HG02759 (cell line): ENCODE measurements around the gene LRRC8D.

Experiments
- ATAC-seq: cut with Tn5 transposase; IDR thresholded peaks from one replicate; pipeline ENCODE4 v1.9.1; 2021; ENCODE audit warnings: mild to moderate bottlenecking, moderate library complexity; ENCODE audit not compliant: unreplicated experiment

LRRC8D gene

GRCh38 chr1:89865498-89866382 lies 44.9 kb downstream of the LRRC8D start:
- ATAC-seq, result no peak

DNA sequence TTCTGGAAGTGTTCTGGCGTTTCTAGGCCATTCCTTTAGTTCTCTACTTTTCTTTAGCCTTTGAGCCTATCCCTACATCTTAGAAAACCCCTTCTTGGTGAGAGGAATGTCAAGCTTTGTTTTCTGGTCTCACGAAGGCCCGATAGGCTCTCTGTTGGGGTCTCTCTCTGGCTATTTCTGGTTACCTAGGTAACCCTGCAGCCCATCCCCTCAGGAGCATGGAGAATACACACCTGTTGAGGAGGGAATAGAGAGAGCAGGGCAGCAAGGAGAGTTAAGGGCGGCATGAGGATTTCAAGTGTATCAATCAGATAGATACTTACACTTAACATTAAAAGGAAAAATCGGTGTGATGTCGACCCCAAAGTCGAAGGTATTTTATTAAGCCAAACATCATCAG lies 45.7 kb downstream of the LRRC8D start:
- ATAC-seq, result no peak

DNA sequence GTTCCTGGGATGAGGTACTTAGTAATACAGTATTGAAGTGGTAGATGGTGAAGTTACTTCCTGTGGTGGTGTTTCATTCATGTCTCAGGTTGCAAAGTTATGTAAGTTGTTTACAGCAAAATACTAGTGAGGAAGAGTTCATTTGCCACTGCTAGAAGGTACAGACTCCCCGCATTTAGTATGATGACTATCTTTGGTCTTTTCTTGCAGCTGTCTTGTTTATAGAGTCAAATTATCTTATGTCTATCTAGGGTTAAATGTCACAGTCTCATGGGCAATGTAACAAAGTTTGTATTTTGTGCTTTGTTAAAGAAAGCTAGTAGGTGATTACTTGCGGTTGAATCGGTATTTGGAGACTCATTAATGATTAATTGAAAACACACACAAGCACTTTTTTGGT lies 50.2 kb downstream of the LRRC8D start:
- no peak for ATAC-seq

DNA sequence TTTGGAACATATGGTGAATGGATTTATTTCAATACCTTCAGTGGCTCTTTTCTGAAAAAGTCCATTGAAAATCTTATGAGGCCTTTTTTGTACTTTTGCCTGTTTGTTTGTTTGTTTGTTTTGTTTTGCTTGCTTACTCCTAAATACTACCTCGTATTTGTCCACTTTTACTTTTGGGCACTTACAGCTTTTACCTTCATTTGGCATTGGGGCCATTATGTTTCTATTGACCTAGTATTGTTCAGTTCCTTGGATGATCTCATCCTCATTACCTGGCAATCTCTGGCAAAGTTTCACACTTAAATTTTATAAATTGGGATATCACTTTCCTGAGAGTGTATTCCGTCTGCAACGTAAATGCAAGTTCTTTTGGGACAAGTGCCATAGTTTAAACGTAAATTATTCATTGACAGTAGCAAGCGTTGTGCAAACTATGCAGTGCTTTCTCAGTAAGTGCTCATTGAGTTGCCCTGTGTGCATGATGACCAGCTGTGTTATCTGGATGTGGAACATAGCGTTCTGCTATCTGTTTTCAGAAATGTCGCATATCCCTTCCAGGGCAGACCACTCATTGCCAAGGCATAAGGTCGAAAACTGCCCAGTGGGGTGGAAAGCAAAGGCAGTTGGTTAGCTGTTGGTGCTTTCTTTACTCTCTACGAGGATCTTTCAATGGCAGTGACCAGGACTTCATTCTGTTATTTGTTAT lies 51.1 kb downstream of the LRRC8D start:
- no peak for ATAC-seq

DNA sequence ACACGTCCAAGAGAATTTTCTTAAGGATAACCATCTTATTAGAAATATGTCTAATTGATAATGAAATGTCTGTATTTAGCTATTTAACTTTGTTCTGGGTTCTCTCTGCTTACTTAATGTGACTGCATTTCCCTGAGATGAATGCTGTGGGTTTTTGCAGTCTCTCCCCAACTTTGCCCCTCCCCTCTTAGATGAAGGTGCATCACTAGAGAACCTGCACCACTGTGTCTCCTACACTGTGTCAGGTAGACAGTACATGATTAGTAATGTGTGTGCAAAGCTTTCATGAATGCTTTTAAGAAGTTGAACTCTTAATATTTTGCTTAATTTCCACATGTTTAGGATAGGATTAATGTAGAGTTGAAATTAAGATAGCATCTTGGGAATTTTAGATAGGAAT lies 51.7 kb downstream of the LRRC8D start:
- ATAC-seq, result no peak

GRCh38 chr1:89873288-89873687 lies 52.5 kb downstream of the LRRC8D start:
- ATAC-seq, result no peak

- no peak for ATAC-seq
Observed at GRCh38 chr1:89873770-89874169, 52.9 kb downstream of the LRRC8D start.

DNA sequence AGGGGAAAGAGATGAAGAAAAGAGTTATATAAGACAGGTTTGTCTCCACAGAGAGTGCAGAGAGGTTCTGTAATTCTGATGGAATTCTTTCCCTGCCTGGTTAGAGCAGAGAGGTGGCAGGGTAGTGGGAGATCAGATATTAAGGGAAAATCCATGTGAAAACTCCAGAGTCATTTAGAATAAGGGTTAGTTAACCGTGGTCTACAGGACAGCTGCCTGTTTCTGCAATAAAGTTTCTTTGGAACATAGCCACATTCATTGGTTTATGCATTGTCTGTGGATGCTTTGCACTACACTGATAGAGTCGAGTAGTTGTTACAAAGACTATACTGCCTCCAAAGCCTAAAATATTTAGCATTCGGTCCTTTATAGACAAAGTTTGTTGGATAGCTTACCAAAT lies 55.6 kb downstream of the LRRC8D start:
- no peak for ATAC-seq

GRCh38 chr1:89877756-89878155 lies 56.9 kb downstream of the LRRC8D start:
- no peak for ATAC-seq

- ATAC-seq, result no peak
Observed at GRCh38 chr1:89878256-89878655, 57.4 kb downstream of the LRRC8D start.

DNA sequence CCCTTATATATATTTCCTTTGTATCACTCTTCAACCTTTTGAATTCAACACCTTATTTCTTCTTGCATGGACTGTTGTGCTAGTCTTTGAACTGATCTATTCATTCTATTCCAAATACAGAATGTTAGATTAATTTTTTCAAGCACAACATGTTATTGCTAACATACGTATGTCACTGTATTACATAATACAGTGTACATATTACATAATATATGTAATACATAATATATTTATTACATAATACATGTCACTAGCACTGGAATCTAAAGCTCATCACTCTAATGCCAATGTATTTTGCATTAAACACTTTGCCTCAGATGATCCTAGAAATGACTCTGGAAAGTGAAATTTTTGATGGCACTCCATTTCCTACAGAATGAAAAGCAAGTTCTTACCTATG lies 59.8 kb downstream of the LRRC8D start:
- ATAC-seq, result no peak

DNA sequence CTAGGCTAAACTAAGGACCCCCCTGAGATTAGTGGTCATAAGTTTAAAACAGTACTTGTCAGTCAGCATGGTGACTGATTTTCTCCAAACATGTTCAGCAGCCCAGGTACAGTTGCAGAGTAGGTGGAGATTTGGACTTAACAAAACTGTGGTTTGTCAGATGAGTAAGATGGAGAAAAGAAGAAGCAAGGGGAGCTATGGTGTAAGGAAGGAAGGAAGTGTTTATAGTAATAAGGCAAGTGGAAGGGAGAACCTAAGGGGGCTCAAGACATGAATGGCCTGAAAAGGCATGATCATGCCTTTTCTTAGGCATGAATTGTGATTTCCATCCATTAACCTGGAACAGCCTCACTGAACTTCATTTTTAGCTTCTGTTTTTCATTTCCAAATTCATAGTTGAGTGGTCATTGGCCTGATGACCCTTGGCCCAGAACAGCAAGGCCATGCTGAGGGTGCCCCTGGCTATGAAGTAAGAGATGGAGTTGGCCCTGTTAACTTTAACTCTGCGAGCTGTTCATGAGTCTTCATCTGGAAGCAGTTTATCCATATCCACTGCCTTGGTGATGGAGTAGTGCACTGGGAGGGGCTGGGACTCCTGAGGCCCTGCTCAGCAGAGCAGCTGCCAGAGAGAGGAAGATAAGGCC lies 60.7 kb downstream of the LRRC8D start:
- no peak for ATAC-seq

DNA sequence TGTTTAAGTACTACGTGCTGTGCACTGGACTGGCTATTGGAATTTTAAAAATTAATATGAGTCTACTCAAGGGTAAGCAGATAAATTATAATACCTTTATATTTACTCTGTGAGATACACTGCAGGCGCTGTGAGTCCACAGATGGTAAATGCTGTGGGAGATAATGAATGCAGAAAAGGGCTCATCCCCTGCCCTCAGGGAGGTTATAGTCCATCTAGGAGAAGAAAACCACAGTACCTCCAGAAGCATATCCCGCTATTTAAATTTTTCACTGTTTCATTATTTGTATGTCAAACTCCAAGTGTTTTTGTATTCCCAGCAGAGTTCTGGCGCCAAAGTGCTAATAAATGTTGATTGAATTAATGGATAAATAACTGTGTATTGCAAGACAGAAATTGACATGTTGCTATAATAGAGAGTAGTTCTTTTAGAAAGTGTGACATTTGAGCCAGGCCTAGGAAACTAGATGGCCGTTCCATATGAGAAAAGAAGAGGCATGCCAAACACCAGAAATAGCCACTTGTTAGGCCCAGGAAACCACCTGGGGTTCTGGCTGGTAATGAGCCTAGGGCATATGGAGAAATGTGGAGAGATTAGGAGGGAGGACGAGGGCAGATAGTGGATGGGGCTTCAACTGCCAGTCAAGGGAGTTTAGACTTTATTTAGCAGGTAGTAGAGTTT lies 61.7 kb downstream of the LRRC8D start:
- ATAC-seq, result no peak

DNA sequence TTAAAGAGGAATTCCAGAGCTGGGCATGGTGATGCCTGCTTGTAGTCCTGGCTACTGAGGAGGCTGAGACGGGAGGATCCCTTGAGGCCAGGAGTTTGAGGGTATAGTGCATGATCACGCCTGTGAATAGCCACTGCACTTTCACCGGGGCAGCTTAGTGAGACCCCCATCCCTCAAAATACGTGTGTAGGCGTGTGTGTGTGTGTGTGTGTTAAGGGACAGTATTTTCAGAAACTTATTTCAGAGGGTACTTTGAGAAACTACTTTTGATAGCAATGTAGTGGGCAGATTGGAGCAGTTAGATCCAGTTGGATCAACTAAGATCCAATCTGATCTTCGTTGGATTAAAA lies 62.2 kb downstream of the LRRC8D start:
- ATAC-seq, result no peak

DNA sequence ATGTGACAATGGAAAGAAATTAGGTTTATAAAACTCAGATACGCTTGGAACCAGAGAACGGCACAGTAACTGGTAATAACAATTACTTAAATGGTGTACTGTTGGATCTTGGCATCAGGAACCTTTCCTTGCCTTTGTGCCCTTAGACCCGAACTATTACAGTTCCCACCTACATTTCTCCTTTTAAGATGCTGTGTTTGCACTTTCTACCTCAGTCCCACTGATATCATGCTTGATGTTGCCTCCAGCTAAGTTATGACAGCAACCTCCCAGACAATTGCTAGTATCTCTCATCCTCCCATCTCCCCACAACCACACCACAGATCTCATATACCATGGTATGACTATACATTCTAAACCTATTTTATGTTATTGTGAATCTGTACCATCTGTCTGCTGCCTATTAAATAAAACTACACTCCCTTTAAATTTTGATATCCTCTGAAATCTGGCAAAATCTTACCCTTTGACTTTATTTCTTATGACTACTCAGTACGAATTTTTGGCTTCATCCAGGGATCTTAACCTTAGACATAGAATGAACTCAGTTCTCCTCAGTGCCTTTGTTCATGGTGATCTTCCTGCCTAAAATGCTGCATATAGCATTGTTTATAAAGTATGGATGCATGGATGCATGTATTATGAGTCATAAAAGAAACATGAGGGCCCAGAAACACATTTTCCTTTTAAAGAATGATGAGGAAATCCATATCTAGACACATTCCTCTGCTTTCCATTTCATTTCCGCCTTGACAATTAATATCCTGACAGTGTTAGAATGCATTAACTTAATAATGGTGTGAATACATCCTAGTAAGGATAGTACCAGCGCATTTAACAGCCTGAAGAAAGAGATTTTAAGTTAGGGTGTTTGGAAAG lies 64.1 kb downstream of the LRRC8D start:
- no peak for ATAC-seq

GRCh38 chr1:89887270-89887669 lies 66.4 kb downstream of the LRRC8D start:
- no peak for ATAC-seq

GRCh38 chr1:89887713-89888112 lies 66.9 kb downstream of the LRRC8D start:
- ATAC-seq, result no peak

- no peak for ATAC-seq
Observed at GRCh38 chr1:89888480-89889322, 67.9 kb downstream of the LRRC8D start.

DNA sequence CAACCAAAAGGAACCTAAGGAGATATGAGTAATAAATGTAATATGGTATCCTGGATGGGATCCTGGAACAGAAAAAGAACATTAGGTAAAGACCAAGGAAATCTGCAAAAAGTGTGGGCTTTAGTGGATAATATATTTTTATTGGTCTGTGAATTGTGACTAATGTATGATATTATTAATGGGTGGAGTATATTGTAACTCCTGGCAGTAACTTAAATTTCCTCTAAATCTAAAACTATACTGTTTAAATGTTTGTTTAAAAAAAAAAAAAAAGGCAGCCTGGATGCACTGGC lies 68.4 kb downstream of the LRRC8D start:
- no peak for ATAC-seq
